GM12878 (cell line): ENCODE results near the gene ZMYND12. TPM values are rescaled to one million over a fixed set of nuclear protein-coding genes. Genes with fewer than 3 reads are reported as not detected.

Experiments
- ATAC-seq: fragments of 200-7000 bp; cut with Tn5 transposase; 3 replicates; pipeline ENCODE4 v1.9.1; 2020; ENCODE audit warnings: mild to moderate bottlenecking, moderate library complexity
- BruUV-seq: library from RNA; stranded (reverse); fragments of 400-500 nt; replicated peaks from 2 replicates; lab custom pipeline; 2021; lab: Mats Ljungman, UMichigan
- CTCF ChIA-PET: fragments of 300-600 bp; sonication (Branson Sonifier 250); formaldehyde crosslinking; extraction: SDS; loops from one replicate; lab custom pipeline; 2021; ENCODE audit warnings: inconsistent platforms; lab: Yijun Ruan, JAX
- POLR2A ChIA-PET: fragments of 350-600 bp; formaldehyde crosslinking; extraction: SDS; loops from one replicate; lab custom pipeline; 2021; ENCODE audit warnings: inconsistent platforms; lab: Charles Lee
- RAD21 ChIA-PET: fragments of 300-600 bp; sonication (Branson Sonifier 250); formaldehyde crosslinking; loops from one replicate; lab custom pipeline; 2023; ENCODE audit warnings: antibody characterized with exemption; ENCODE audit not compliant: unreplicated experiment; lab: Charles Lee
- SMC1A ChIA-PET: fragments of 300-600 bp; sonication (Branson Sonifier 250); formaldehyde crosslinking; loops from one replicate; lab custom pipeline; 2023; ENCODE audit not compliant: unreplicated experiment, uncharacterized antibody; lab: Charles Lee
- DNase-seq: peaks from one replicate; pipeline ENCODE4 v3.0.0-alpha.2; 2011; ENCODE audit warnings: low read depth, low spot score
- FAIRE-seq: peaks from 3 replicates; lab custom pipeline; 2011; peaks lifted over from hg19 to GRCh38; lab: Jason Lieb, UNC
- H2AFZ ChIP-seq: 2 replicates; pipeline ENCODE4 v1.6.0; 2011; ENCODE audit warnings: low read depth, low read length, control low read depth; ENCODE audit not compliant: control insufficient read depth
- H3K27ac ChIP-seq: 2 replicates; pipeline ENCODE4 v1.5.1; 2011; ENCODE audit warnings: control low read depth; ENCODE audit not compliant: control insufficient read depth, insufficient read depth
- H3K27me3 ChIP-seq, 2 experiments: replicated peaks in 1 of 2; 2 replicates each; pipeline versions ENCODE4 v1.6.0 to v1.6.1; 2011; ENCODE audit warnings: low read length in 1 of 2; ENCODE audit not compliant: control insufficient read depth in 2 of 2, insufficient read depth in 2 of 2
- H3K36me3 ChIP-seq, 2 experiments: 2 replicates each; pipeline ENCODE4 v1.5.1; 2011; ENCODE audit warnings: low read length in 1 of 2; ENCODE audit not compliant: control insufficient read depth in 2 of 2, insufficient read depth in 2 of 2
- H3K4me1 ChIP-seq: 2 replicates; pipeline ENCODE4 v1.6.1; 2011; ENCODE audit warnings: mild to moderate bottlenecking, low read length, moderate library complexity, mixed read lengths; ENCODE audit not compliant: control insufficient read depth, insufficient read depth
- H3K4me2 ChIP-seq: 2 replicates; pipeline ENCODE4 v1.6.0; 2011; ENCODE audit warnings: control low read depth; ENCODE audit not compliant: control insufficient read depth, insufficient read depth
- H3K4me3 ChIP-seq: fragments of 200-600 bp; sonication (generic); 2 replicates; pipeline ENCODE4 v1.5.1; 2016
- H3K79me2 ChIP-seq: 2 replicates; pipeline ENCODE4 v1.6.0; 2011; ENCODE audit warnings: low read length; ENCODE audit not compliant: control insufficient read depth, insufficient read depth
- H3K9ac ChIP-seq: 2 replicates; pipeline ENCODE4 v1.8.0; 2011; ENCODE audit warnings: low read length, control low read depth, mixed read lengths; ENCODE audit not compliant: control insufficient read depth, insufficient read depth
- H3K9me3 ChIP-seq: replicated peaks from 3 replicates; pipeline ENCODE4 v1.5.1; 2011; ENCODE audit warnings: mild to moderate bottlenecking, low read length; ENCODE audit not compliant: control insufficient read depth, insufficient read depth
- H4K20me1 ChIP-seq: 2 replicates; pipeline ENCODE4 v1.6.0; 2011; ENCODE audit not compliant: control insufficient read depth, insufficient read depth
- BCLAF1 ChIP-seq: fragments of 450-650 bp; IDR thresholded peaks from 2 replicates; pipeline ENCODE4 v1.6.1; 2017; ENCODE audit warnings: antibody characterized with exemption, mild to moderate bottlenecking, moderate library complexity
- EZH2 ChIP-seq: IDR thresholded peaks from 2 replicates; pipeline ENCODE4 v1.6.1; 2012; ENCODE audit warnings: low read depth, mild to moderate bottlenecking, control low read depth, inconsistent platforms, low read length, borderline replicate concordance; ENCODE audit not compliant: control insufficient read depth
- FOXK2 ChIP-seq: fragments of 450-650 bp; IDR thresholded peaks from 2 replicates; pipeline ENCODE4 v1.6.1; 2017; ENCODE audit warnings: mild to moderate bottlenecking, moderate library complexity
- FOXM1 ChIP-seq: IDR thresholded peaks from 2 replicates; pipeline ENCODE4 v1.6.1; 2012; ENCODE audit warnings: low read depth, mild to moderate bottlenecking, inconsistent platforms, low read length, moderate library complexity
- NKRF ChIP-seq: fragments of 450-650 bp; conservative IDR thresholded peaks from 2 replicates; pipeline ENCODE4 v1.6.1; 2017; ENCODE audit warnings: mild to moderate bottlenecking, moderate library complexity
- PAX5 ChIP-seq: IDR thresholded peaks from 2 replicates; pipeline ENCODE4 v1.6.1; 2011; ENCODE audit warnings: low read depth, low read length, borderline replicate concordance
- TAF1 ChIP-seq: IDR thresholded peaks from 2 replicates; pipeline ENCODE4 v1.6.1; 2011; ENCODE audit warnings: mild to moderate bottlenecking, low read depth, low read length, borderline replicate concordance
- ZBTB11 ChIP-seq: fragments of 450-650 bp; formaldehyde crosslinking; IDR thresholded peaks from 2 replicates; pipeline ENCODE4 v1.5.0; 2022; ENCODE audit warnings: mild to moderate bottlenecking, missing genetic modification characterization
- WGBS: methylation state at CpG from one replicate; pipeline ENCODE4 v1.1.6; 2016; ENCODE audit warnings: low lambda C conversion rate; ENCODE audit not compliant: insufficient replicate concordance, insufficient coverage; ENCODE audit errors: missing lambda C conversion rate; 5-methylcytosine and 5-hydroxymethylcytosine counted together
- in situ Hi-C: fragments of 300-500 bp; cut with MboI; formaldehyde crosslinking; loops from 9 replicates; pipeline ENCODE4 v1.14.3; 2018; ENCODE audit warnings: mixed read lengths
- intact Hi-C: fragments of 100-400 bp; cut with micrococcal nuclease; formaldehyde crosslinking; loops from one replicate; pipeline ENCODE4 v1.14.2; 2022; ENCODE audit not compliant: unreplicated experiment
- polyA plus RNA-seq, 11 experiments: library from polyadenylated mRNA; depleted of rRNA in 4 of 11; unstranded in 6 of 11; stranded (reverse) in 5 of 11; fragments of >200 nt; fragmentation: Nextera tagmentation in 4 of 11; fragmentation: Illumina TruSeq in 1 of 11; extraction: Ambion mirVana in 4 of 11; extraction: Trizol in 1 of 11; gene quantifications; 1 replicate in 1 of 11; 2 replicates in 10 of 11; pipeline versions ENCODE4 v1.2.1 to v1.2.3, GENCODE V29; 2011 to 2016; ENCODE audit warnings: inconsistent platforms in 2 of 11, missing spikeins in 2 of 11, low read depth in 1 of 11
- total RNA-seq, 4 experiments: library from RNA; depleted of rRNA in 3 of 4; stranded (reverse); fragments of >200 nt in 3 of 4; fragmentation: Illumina TruSeq in 1 of 4; extraction: Trizol in 1 of 4; gene quantifications; 2 replicates each; pipeline versions ENCODE4 v1.2.1 to v1.2.3, GENCODE V29; 2013 to 2021

ZMYND12 gene
- total and polyA plus RNA-seq, 10 of the 15 experiments (the other 5 are each of a cell fraction or from before 2014, with no cell fraction given) = 0.26 to 1.4 (median 0.67) TPM

GRCh38 chr1:42462828-42463763 is 7.3 kb upstream of the ZMYND12 start, which contains the start of gene CCDC30 (continued):
- TF ChIP-seq ZBTB11 (CRISPR knock-in tag) = no peak
- no peak for TF ChIP-seq EZH2
- TF ChIP-seq FOXM1 = no peak
- TF ChIP-seq PAX5 = peak; percentile 58; the same call in 1 of the 2 replicates

GRCh38 chr1:42461196-42461595 is 5.4 kb upstream of the ZMYND12 start:
- no peaks in the 10 kb centered on the region for H3K27me3 ChIP-seq
- no peaks in the 10 kb centered on the region for H4K20me1 ChIP-seq
- in situ Hi-C loops = no loop called here
- ATAC-seq (no peak), DNase-seq (no peak), FAIRE-seq (no peak)
- WGBS = 89% methylated on average over 2 of the region's 2 CpGs
- BruUV-seq = no TSS peak
- peaks cover 5% of the 10 kb centered on the region; the same call in 1 of the 2 replicates for H3K4me1 ChIP-seq
- intact Hi-C loops = loop anchor here (5.0 to 10.0 kb wide), 2 partner anchors 221 to 286 kb away; partner anchors contain the start of gene YBX1
- peaks cover 0 to 8% of the 10 kb centered on the region in 2 experiments; a peak in 1 of 4 replicates for H3K36me3 ChIP-seq
- H3K4me3 ChIP-seq = no peak overlapping the region
- H3K79me2 ChIP-seq = peaks cover 20% of the 10 kb centered on the region
- ChIA-PET SMC1A (interaction anchor here (1.5 kb wide), 1 partner anchor 12 kb away, joined by 5 read pairs; no protein-coding TSS in a partner anchor), POLR2A (interaction anchor here (0.6 kb wide), 2 partner anchors 60 to 451 kb away, joined by 3 read pairs; no protein-coding TSS in a partner anchor), RAD21 (no interaction called here), CTCF (no interaction called here)
- H3K9me3 ChIP-seq = no peaks in the 10 kb centered on the region
- no peak overlapping the region for H3K9ac ChIP-seq
- no peak overlapping the region for H3K27ac ChIP-seq
- no peak overlapping the region for H2AFZ ChIP-seq
- no peak overlapping the region for H3K4me2 ChIP-seq
- no peak for TF ChIP-seq FOXK2
- TF ChIP-seq TAF1 = no peak
- TF ChIP-seq NKRF = no peak
- TF ChIP-seq BCLAF1 = no peak
